ENCODE measurements around the gene ZFP36L1.

ZFP36L1 gene

DNA sequence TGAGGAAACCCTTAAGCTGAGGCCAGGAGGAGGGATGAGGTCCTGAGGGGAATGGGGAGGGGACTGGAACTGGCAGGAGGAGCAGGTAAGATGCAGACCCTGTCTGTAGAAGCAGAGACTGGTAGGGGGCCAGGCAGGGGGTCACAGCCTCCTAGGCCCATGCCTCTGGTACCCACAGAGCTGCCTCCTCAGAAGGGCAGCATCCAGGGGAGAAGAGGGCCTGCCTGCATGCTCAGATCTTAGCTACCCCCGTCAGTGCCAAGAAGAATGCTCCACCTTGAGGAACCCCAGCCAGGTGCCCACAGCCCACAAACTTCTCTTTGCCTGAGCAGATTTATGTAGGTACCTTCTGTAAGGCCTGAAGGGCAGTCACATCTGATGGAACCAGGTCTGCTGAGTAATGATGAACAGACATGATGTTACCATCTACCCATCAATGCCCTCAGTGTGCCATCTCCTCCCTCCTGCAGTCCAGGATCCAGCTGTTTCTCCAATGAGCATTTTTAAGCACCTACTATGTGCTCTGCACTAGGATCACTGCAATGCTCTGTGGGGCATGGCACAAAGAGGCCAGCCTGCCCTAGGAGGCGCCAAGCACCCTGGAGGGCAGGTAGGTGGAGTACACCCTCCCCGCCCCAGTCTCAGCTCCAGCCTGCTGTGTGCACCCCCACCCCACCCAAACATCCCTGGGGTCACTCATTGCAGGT is 24.8 kb upstream of the ZFP36L1 start:
- no peak overlapping the region for H3K9ac ChIP-seq (ENCODE audit: low read depth, low read length)
- H3K27ac ChIP-seq (ENCODE audit: low read length) = no peak overlapping the region
- peaks cover 43% of the 10 kb centered on the region for H3K4me1 ChIP-seq (ENCODE audit: insufficient read depth, low read length)
- TF ChIP-seq, protein P1, sequence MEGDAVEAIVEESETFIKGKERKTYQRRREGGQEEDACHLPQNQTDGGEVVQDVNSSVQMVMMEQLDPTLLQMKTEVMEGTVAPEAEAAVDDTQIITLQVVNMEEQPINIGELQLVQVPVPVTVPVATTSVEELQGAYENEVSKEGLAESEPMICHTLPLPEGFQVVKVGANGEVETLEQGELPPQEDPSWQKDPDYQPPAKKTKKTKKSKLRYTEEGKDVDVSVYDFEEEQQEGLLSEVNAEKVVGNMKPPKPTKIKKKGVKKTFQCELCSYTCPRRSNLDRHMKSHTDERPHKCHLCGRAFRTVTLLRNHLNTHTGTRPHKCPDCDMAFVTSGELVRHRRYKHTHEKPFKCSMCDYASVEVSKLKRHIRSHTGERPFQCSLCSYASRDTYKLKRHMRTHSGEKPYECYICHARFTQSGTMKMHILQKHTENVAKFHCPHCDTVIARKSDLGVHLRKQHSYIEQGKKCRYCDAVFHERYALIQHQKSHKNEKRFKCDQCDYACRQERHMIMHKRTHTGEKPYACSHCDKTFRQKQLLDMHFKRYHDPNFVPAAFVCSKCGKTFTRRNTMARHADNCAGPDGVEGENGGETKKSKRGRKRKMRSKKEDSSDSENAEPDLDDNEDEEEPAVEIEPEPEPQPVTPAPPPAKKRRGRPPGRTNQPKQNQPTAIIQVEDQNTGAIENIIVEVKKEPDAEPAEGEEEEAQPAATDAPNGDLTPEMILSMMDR (IDR thresholded peaks at IDR 0.05; ENCODE audit: borderline replicate concordance, extremely low read depth, low read length, poor library complexity, severe bottlenecking) = no peak
- no peak for TF ChIP-seq EZH2 (IDR thresholded peaks at IDR 0.05; ENCODE audit: borderline replicate concordance, low read depth, low read length, severe bottlenecking)
- no peaks in the 10 kb centered on the region for H3K27me3 ChIP-seq (ENCODE audit: insufficient read depth, low read length, poor library complexity)
- no peaks in the 10 kb centered on the region; the same call in 1 of the 2 replicates for H3K79me2 ChIP-seq (ENCODE audit: insufficient read depth, low read length)
- H2AFZ ChIP-seq (ENCODE audit: low read depth, low read length) = no peak overlapping the region
- no peak overlapping the region for H3K4me2 ChIP-seq (ENCODE audit: insufficient read depth, low read length)
- no peaks in the 10 kb centered on the region for H3K9me3 ChIP-seq (ENCODE audit: insufficient read depth, low read length, severe bottlenecking)
- H3K4me3 ChIP-seq (ENCODE audit: low read depth in 1 of 2, low read length in 2 of 2) = no peak overlapping the region
- no peaks in the 10 kb centered on the region for H4K20me1 ChIP-seq (ENCODE audit: insufficient read depth, low read length)
- DNase-seq (no peak), ATAC-seq (ENCODE audit: insufficient read depth, low read depth) (no peak)
- H3K36me3 ChIP-seq (ENCODE audit: insufficient read depth, low read length) = no peaks in the 10 kb centered on the region

DNA sequence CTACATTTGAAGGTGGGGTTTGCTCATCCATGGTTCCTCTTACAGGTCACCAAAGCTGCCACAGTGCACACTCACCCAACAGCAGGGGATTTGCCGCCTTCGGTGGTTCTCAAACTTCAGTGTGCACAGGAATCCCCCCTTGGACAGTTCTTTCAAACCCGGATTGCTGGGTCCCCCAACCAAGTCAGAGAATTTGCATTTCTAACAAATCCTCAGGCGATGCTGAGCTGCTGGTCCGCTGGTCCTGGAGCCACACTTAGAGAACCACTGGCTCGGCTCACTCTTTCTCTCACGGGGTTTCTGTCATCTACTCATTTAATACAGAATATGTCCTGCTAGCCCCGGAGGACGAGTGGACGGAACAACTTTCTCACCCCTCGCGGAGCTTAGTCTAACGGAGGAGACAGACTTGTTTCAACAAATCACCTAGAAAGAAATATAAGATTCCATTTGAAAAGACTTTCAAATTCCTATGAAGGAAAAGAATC is 24.1 kb upstream of the ZFP36L1 start:
- H3K27ac ChIP-seq (ENCODE audit: low read length) = peak overlapping the region; percentile 91; the same call in 1 of the 2 replicates
- no peak for TF ChIP-seq EZH2 (IDR thresholded peaks at IDR 0.05; ENCODE audit: borderline replicate concordance, low read depth, low read length, severe bottlenecking)
- TF ChIP-seq, protein P1 (IDR thresholded peaks at IDR 0.05; ENCODE audit: borderline replicate concordance, extremely low read depth, low read length, poor library complexity, severe bottlenecking) = no peak
- DNase-seq = no peak

DNA sequence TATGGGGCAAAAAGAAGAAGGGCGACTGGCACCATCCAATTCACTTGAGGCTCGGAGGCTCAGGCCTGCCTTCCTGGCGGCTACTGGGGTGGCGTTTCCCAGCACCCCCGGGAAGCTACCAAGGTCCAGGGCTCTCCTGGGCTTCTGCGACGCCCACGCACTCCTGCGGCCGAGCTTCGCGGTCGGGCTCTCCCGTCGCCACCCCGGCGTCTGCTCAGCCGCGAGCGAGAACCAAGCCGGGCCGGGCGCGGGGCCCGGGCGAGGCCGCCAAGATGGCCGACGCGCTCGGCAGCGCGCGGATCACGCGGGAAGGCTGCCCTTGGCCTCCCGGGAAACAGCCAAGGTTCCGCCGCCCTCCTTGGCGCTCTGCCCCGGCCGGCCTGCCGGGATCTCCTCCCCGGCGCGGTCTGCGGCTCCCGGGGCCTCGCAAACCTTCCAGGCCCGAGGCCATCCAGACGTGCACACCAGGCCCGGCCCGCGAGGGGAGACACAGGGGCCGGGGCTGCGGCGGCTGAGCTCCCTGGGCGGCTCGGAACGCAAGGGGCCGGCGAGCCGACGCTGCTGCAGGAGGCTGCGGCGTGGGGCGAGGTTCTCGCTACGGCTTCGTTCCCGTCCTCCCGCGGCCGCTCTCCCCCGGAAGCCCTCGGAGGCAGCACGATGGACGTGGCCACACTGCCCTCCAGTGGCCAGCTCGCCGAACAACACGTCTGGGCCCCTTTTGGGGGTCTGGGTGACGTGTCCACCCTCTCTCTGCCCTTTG is 23.5 kb upstream of the ZFP36L1 start:
- Histone ChIP-seq H3K4me3 (ENCODE audit: low read depth in 1 of 2, low read length in 2 of 2) (peak overlapping the region; percentile 22 to 60), H4K20me1 (ENCODE audit: insufficient read depth, low read length) (no peaks in the 10 kb centered on the region), H3K4me2 (ENCODE audit: insufficient read depth, low read length) (peak overlapping the region; percentile 73), H3K27me3 (ENCODE audit: insufficient read depth, low read length, poor library complexity) (no peaks in the 10 kb centered on the region), H3K9ac (ENCODE audit: low read depth, low read length) (peak overlapping the region; percentile 86), H3K4me1 (ENCODE audit: insufficient read depth, low read length) (peaks cover 43% of the 10 kb centered on the region), H3K27ac (ENCODE audit: low read length) (peak overlapping the region; percentile 91), H3K36me3 (ENCODE audit: insufficient read depth, low read length) (no peaks in the 10 kb centered on the region), H3K9me3 (ENCODE audit: insufficient read depth, low read length, severe bottlenecking) (no peaks in the 10 kb centered on the region), H3K79me2 (ENCODE audit: insufficient read depth, low read length) (no peaks in the 10 kb centered on the region; the same call in 1 of the 2 replicates), H2AFZ (ENCODE audit: low read depth, low read length) (peak overlapping the region; percentile 91)
- ATAC-seq (ENCODE audit: insufficient read depth, low read depth) = peak; percentile 80
- peak; percentile 88 for DNase-seq
- TF ChIP-seq EZH2 (IDR thresholded peaks at IDR 0.05; ENCODE audit: borderline replicate concordance, low read depth, low read length, severe bottlenecking) = no peak
- TF ChIP-seq, protein P1 (IDR thresholded peaks at IDR 0.05; ENCODE audit: borderline replicate concordance, extremely low read depth, low read length, poor library complexity, severe bottlenecking) = peak; percentile 98

More for the DNA sequence above, 24.1 kb upstream of the ZFP36L1 start:
- Histone ChIP-seq H4K20me1 (ENCODE audit: insufficient read depth, low read length) (no peaks in the 10 kb centered on the region), H3K4me1 (ENCODE audit: insufficient read depth, low read length) (peaks cover 43% of the 10 kb centered on the region), H3K9ac (ENCODE audit: low read depth, low read length) (peak overlapping the region; percentile 86), H3K27me3 (ENCODE audit: insufficient read depth, low read length, poor library complexity) (no peaks in the 10 kb centered on the region), H3K79me2 (ENCODE audit: insufficient read depth, low read length) (no peaks in the 10 kb centered on the region; the same call in 1 of the 2 replicates), H3K4me3 (ENCODE audit: low read depth in 1 of 2, low read length in 2 of 2) (peak overlapping the region in 1 of 2 experiments; percentile 60; a peak in 2 of 4 replicates), H3K4me2 (ENCODE audit: insufficient read depth, low read length) (peak overlapping the region; percentile 73), H3K9me3 (ENCODE audit: insufficient read depth, low read length, severe bottlenecking) (no peaks in the 10 kb centered on the region), H2AFZ (ENCODE audit: low read depth, low read length) (peak overlapping the region; percentile 91), H3K36me3 (ENCODE audit: insufficient read depth, low read length) (no peaks in the 10 kb centered on the region)
- no peak for ATAC-seq (ENCODE audit: insufficient read depth, low read depth)
